OCI-LY1 (cell line): Measurements from ENCODE around the gene TRAPPC3L.
A peak's percentile ranks its signal among the peaks of the same experiment; 100 is the strongest.

Experiments
- H2AFZ ChIP-seq: fragments of 200-600 bp; sonication (generic), shearing (Covaris generic); 2 replicates; pipeline ENCODE4 v1.6.0; 2014; ENCODE audit warnings: antibody characterized with exemption, mild to moderate bottlenecking, low read length
- H3F3A ChIP-seq: fragments of 200-600 bp; sonication (generic), shearing (Covaris generic); 2 replicates; pipeline ENCODE4 v1.6.0; 2014; ENCODE audit warnings: mild to moderate bottlenecking, antibody characterized with exemption, low read length, moderate library complexity; ENCODE audit not compliant: insufficient read depth
- H3K27ac ChIP-seq: fragments of 200-600 bp; sonication (generic); 2 replicates; pipeline ENCODE4 v1.5.1; 2014; ENCODE audit warnings: low read length, mixed run types, mild to moderate bottlenecking, low read depth; ENCODE audit not compliant: poor library complexity, severe bottlenecking
- H3K27me3 ChIP-seq: fragments of 200-600 bp; sonication (generic); 2 replicates; pipeline ENCODE4 v1.6.0; 2014; ENCODE audit warnings: antibody characterized with exemption, mild to moderate bottlenecking, low read length, moderate library complexity; ENCODE audit not compliant: insufficient read depth
- H3K36me3 ChIP-seq: fragments of 200-600 bp; sonication (generic); 2 replicates; pipeline ENCODE4 v1.6.1; 2014; ENCODE audit warnings: mild to moderate bottlenecking, antibody characterized with exemption, low read length, moderate library complexity, mixed read lengths; ENCODE audit not compliant: insufficient read depth
- H3K4me1 ChIP-seq: fragments of 200-600 bp; sonication (generic); 2 replicates; pipeline ENCODE4 v1.5.1; 2014; ENCODE audit warnings: mild to moderate bottlenecking, low read length, moderate library complexity; ENCODE audit not compliant: insufficient read depth, severe bottlenecking
- H3K4me2 ChIP-seq: fragments of 200-600 bp; sonication (generic), shearing (Covaris generic); 2 replicates; pipeline ENCODE4 v1.6.1; 2014; ENCODE audit warnings: low read length
- H3K4me3 ChIP-seq: fragments of 200-600 bp; sonication (generic); 2 replicates; pipeline ENCODE4 v1.5.1; 2014; ENCODE audit warnings: low read length, low read depth, mild to moderate bottlenecking, mixed read lengths; ENCODE audit not compliant: poor library complexity, severe bottlenecking
- H3K79me2 ChIP-seq: fragments of 200-600 bp; shearing (Covaris generic); 2 replicates; pipeline ENCODE4 v1.6.1; 2016; ENCODE audit warnings: mixed run types, low read length, mixed read lengths; ENCODE audit not compliant: insufficient read depth
- H3K9ac ChIP-seq: fragments of 200-600 bp; sonication (generic), shearing (Covaris generic); 2 replicates; pipeline ENCODE4 v1.6.1; 2014; ENCODE audit warnings: mild to moderate bottlenecking, low read length, mixed read lengths
- H3K9me2 ChIP-seq: fragments of 200-600 bp; sonication (generic), shearing (Covaris generic); 2 replicates; pipeline ENCODE4 v1.6.1; 2014; ENCODE audit warnings: low read depth, mild to moderate bottlenecking, low read length, mixed read lengths
- H3K9me3 ChIP-seq: fragments of 200-600 bp; shearing (Covaris generic); 2 replicates; pipeline ENCODE4 v1.6.1; 2014; ENCODE audit warnings: low read length, mixed read lengths
- H4K20me1 ChIP-seq: fragments of 200-600 bp; sonication (generic), shearing (Covaris generic); 2 replicates; pipeline ENCODE4 v1.6.0; 2016; ENCODE audit warnings: mild to moderate bottlenecking, low read length; ENCODE audit not compliant: insufficient read depth
- EZH2 ChIP-seq: fragments of 200-600 bp; sonication (generic), shearing (Covaris generic); IDR thresholded peaks from 2 replicates; pipeline ENCODE4 v1.8.0; 2017; ENCODE audit warnings: borderline replicate concordance, mixed run types, mild to moderate bottlenecking, antibody characterized with exemption, low read length, moderate library complexity, mixed read lengths
- TF ChIP-seq, protein P1 (sequence below): fragments of 200-600 bp; sonication (generic), shearing (Covaris generic); IDR thresholded peaks from 2 replicates; pipeline ENCODE4 v1.5.1; 2017; ENCODE audit warnings: mild to moderate bottlenecking, antibody characterized with exemption, low read length, moderate library complexity, mixed read lengths

Gene TRAPPC3L

DNA sequence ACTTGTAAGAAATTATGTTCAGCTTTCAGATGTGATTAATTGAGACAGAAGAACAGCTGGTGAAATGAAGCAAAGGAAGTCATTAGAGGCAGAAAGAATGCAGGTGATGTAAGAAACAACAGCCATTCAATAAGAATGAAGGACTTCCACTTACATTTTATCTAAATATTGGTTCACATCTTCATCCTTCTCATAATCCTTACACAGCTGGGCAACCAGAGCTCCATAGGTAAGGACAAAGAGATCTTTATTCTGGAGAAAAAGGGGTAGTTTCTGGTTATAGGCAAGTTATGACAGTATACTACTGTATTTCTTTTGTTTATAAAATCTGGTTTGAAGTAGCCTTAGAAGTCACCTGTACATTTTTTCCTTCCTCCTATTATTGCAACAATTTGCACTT, 2.3 kb downstream of the TRAPPC3L start:
- Histone ChIP-seq H3K9ac (no peak overlapping the region), H3K27ac (no peak overlapping the region), H3K27me3 (no peaks in the 10 kb centered on the region), H3K4me3 (no peak overlapping the region), H3F3A (no peaks in the 10 kb centered on the region), H3K4me2 (no peak overlapping the region), H4K20me1 (no peaks in the 10 kb centered on the region), H3K9me3 (no peaks in the 10 kb centered on the region), H3K9me2 (no peaks in the 10 kb centered on the region), H3K36me3 (no peaks in the 10 kb centered on the region), H3K4me1 (no peaks in the 10 kb centered on the region), H2AFZ (no peak overlapping the region), H3K79me2 (no peaks in the 10 kb centered on the region)
- TF ChIP-seq, protein P1, sequence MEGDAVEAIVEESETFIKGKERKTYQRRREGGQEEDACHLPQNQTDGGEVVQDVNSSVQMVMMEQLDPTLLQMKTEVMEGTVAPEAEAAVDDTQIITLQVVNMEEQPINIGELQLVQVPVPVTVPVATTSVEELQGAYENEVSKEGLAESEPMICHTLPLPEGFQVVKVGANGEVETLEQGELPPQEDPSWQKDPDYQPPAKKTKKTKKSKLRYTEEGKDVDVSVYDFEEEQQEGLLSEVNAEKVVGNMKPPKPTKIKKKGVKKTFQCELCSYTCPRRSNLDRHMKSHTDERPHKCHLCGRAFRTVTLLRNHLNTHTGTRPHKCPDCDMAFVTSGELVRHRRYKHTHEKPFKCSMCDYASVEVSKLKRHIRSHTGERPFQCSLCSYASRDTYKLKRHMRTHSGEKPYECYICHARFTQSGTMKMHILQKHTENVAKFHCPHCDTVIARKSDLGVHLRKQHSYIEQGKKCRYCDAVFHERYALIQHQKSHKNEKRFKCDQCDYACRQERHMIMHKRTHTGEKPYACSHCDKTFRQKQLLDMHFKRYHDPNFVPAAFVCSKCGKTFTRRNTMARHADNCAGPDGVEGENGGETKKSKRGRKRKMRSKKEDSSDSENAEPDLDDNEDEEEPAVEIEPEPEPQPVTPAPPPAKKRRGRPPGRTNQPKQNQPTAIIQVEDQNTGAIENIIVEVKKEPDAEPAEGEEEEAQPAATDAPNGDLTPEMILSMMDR, result no peak
- TF ChIP-seq EZH2, result no peak

DNA sequence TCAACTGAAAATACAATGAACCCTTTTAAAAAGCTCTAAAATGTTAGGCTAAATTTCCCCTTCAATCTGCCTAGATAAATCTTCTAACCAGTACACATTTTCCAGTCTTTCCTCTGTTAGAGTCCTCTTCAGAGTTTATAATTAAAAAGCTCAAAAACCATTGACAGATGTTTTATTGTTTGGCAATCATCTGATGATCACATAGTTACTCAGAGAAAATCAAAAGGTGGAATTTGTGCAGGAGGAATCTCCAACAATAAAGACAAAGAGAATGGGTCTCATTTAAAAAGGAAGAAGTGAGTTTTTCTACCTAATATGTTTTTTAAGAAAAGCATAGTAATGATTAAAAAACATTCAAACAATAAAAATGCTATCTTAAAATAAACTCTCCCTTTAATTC, 3.1 kb downstream of the TRAPPC3L start:
- no peaks in the 10 kb centered on the region for H3K36me3 ChIP-seq
- H3K4me2 ChIP-seq, result no peak overlapping the region
- no peaks in the 10 kb centered on the region for H3K9me2 ChIP-seq
- H3K27me3 ChIP-seq, result no peaks in the 10 kb centered on the region
- no peaks in the 10 kb centered on the region for H3K4me1 ChIP-seq
- H3K9ac ChIP-seq, result no peak overlapping the region
- H3F3A ChIP-seq, result no peaks in the 10 kb centered on the region
- TF ChIP-seq EZH2, result no peak
- TF ChIP-seq, protein P1, result no peak
- no peak overlapping the region for H3K27ac ChIP-seq
- H3K79me2 ChIP-seq, result no peaks in the 10 kb centered on the region
- H3K9me3 ChIP-seq, result no peaks in the 10 kb centered on the region
- no peaks in the 10 kb centered on the region for H4K20me1 ChIP-seq
- H2AFZ ChIP-seq, result no peak overlapping the region
- H3K4me3 ChIP-seq, result no peak overlapping the region

DNA sequence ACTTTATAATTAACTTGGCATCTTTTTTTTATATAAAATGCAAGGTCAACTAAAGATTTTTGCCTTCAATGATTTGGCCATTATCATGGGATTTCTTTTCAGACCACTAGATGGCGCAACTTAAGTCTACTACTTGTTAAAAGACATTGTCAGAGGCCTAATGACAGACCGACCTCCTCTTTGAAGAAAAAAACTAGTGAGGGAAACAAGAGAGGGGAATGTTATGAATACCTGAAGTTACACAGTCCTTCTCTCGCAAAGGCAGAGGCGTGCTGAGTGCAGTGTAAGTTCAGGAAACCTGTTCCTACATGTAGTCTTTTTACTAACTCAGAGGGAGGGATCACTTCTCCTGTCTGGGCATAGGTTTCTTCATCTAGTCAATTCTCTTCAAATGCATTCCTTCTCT, 9.3 kb downstream of the TRAPPC3L start:
- Histone ChIP-seq H2AFZ (no peak overlapping the region), H3K4me3 (no peak overlapping the region), H3K4me1 (no peaks in the 10 kb centered on the region), H3K36me3 (no peaks in the 10 kb centered on the region), H3K79me2 (no peaks in the 10 kb centered on the region), H3F3A (no peaks in the 10 kb centered on the region), H3K9me3 (no peaks in the 10 kb centered on the region), H4K20me1 (no peaks in the 10 kb centered on the region), H3K9me2 (no peaks in the 10 kb centered on the region), H3K27me3 (no peaks in the 10 kb centered on the region), H3K27ac (no peak overlapping the region), H3K4me2 (no peak overlapping the region), H3K9ac (no peak overlapping the region)
- TF ChIP-seq, protein P1, result peak; percentile 73
- TF ChIP-seq EZH2, result no peak
